Suppressor macrophage (primary cell): ENCODE measurements around the gene PTPRD.
A peak's percentile ranks its signal among the peaks of the same experiment; 100 is the strongest.

Experiments
- DNase-seq, 4 experiments: peaks; one replicate each; pipeline ENCODE4 v3.0.0-alpha.2; 2020 to 2022

Gene PTPRD

DNA sequence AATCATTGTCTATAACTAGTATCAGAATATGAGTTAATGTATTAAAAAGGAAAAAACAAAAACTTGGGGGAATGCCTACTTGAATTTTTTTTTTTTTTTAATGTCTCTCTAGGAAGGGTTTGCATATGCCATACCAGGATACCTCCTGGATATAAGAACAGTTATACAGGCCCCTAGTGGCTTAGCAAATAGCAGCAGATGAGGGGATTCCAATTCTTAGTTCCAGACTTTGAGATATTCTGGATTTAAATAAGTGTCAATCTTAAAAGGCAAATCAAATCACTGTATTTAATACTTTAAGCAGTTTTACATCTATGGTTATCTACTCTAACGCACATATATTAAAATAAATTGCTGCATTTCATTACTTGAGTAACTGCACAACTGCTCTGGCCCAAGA, 1757.8 kb downstream of the PTPRD start:
- DNase-seq, result peak in 1 of 4 experiments; percentile 2

DNA sequence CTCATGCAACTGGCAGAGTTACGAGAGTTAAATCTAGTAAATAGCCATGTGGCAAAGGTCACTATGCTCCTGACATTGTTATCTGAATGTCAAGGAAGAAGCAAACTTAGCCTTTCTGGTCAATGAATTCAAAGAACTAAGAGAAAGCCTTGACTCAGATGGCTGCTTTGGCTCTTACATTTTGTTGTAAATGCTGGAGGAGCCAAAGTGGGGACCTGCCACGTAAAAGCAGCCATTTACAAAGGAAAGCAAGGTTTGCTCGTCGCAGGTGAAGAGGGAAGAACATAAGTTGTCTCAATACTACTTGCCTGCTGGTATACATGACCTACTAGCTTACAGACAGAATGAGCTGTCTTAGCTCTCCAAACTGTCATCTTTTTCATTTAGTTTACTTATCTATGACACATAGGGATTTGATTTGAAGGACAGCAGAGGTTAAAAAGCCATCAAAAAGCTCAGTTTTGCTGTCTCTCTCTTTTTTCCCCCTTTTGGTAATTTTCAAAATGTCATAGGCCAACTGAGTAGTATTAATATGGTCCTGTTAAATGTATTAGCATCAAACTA, 1760.4 kb downstream of the PTPRD start:
- DNase-seq, result no peak

DNA sequence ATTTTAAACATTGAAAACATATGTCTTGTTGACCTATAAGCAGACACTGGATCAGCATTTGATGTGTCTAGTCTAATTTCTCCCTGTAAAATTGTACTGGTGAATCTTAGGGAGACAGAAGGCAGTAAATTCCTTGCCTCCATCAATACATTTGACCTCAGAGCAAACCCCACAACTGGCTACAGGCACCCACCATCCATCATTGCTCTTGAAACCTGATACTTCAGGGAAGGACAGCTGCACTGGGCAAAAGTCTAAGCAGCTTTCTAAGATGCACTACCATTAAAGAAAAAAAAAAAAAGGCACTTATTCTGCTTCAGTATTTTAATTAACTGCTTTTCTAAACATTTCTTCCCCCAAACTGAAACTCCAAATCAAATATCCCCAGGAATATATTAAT, 1761.9 kb downstream of the PTPRD start:
- DNase-seq, result no peak

DNA sequence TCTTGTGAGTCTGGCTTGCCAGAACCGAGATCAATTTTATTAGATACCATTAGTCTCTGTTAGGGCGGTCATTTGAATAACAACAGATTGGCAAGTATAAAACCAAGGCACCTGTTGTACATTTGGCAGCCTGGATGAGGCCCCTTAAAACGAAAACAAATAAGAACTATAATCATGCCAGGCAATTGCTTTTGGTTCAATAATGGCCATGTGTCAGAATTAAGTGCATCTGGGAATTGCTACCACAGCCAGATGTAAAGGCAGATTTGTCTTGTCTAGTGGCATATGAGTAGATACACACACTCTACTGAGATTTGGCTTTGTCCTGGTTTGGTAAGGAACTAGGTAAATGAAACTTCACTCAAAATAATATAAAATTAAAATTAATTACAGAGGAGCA, 1767.0 kb downstream of the PTPRD start:
- DNase-seq, result no peak

DNA sequence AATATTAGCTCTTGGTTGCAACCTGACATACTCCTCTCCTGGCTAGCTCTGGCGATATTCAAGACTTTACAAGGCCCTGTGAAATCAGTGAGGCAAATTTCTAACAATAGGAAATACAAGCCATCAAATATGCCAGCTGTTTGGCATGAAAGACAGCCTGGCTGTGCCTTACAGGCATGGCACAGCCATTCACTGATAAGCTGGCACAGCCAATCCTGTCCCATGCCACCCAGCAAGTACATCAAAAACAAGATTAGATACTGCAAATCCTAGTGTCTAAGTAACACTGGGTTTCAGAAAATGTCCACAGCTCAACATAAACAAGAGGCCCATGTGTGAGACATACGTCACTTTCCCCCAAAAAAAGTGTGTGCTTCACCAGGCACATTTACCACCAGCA, 1767.4 kb downstream of the PTPRD start:
- no peak for DNase-seq

DNA sequence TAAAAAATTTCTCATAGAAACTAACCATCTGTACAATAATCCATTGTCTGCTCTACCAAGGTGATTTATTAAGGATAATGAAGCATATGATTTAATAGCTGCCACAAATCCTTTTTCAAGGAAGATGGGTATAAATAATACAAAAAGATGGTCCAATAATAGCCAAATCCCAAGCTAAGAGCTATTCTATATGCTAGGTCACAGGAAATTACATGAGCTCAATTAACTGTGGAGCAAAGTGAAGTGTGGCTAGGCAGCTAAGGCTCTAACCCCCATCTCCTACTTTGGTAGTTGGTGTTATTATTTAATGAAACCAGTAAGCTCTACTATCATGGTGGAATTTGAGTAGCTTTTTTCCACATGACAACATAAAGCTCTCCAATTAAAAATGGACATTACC, 1768.3 kb downstream of the PTPRD start:
- DNase-seq, result no peak

DNA sequence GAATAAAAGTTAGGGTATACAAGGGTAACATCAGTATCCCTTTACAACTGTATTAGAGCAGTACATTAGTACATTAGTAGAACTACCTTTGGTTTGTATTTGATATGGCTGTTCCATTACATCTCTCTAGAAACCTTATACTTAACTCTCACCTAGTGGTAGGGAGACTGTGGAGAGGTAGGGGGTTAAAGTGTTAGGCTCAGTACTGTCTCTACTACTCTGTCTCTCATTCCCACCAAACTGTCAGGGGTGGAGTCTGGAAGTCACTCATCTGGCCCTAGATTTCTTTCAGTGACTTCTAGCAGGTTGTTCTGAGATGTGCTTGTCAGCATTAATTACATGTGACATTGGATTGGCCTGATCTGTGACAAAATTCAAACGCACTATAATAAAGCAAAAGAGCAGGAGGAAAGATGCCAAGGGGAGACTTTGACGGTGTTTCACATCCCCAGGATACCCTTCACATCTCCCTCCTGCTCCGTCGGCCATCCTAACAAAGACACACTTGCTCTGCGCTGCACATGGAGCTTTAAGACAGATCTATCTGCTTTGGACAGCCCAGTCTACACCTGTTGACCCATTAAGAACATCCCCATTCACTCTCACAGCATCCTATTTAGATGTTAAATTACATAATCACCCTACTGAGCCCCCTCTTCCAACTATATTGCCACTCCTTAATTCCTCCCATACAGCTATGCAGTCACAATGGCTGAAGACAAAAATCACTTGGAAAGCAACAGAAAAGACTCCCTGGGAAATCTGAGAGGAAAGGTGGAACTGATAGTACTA, 1770.2 kb downstream of the PTPRD start:
- DNase-seq, result no peak

DNA sequence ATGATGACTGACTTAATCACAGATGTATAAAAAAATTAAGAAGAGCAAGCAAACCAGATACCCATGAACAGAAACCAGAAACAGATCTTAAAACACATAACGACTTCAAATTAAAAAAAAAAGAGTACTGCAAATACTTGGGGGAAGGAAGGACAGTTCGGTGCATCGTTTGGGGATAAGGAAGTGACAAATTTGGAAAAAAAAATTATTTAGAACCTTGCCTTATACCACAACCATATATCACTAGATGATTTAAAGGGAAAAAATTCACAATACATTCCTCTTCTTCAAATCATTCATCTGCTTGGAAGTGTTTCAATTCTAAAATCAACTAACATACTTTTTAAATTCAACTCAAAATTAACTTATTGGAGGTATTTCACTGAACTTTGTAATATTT, 1774.7 kb downstream of the PTPRD start:
- DNase-seq, result no peak

DNA sequence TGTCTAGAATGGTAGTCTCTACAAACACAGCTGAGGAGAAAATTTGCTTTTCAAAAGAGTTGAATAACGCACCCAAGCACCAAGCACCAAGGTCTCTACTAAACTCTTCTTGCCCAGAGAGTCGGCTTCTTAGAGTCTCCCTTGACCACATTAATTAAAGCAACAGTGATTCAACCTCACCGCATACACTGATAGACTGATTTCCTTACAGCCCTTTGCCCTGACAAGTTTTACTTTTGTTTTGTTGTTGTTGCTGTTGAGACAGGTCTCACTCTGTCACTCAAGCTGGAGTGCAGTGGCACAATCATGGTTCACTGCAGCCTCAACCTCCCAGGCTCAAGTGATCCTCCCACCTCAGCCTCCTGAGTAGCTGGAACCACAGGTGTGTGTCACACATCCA, 1777.5 kb downstream of the PTPRD start:
- no peak for DNase-seq

DNA sequence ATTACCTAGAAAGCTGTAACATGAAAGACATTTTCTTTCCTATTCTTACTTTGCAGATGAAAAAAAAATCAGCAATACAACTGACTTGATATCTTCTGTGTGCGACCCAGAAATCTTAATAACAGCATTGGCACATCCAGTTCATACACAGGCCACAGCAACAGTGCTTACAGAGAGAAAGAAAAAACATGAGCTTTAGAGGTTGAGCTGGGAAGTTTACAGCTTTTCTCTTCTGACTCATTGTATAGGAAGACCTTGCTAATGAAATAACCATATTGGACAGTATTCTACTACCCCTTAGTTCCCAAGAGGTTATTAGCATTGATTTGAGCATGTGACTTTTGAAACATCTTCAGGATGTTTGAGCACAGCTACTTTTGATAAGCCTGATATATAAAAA, 1779.8 kb downstream of the PTPRD start:
- DNase-seq, result no peak

DNA sequence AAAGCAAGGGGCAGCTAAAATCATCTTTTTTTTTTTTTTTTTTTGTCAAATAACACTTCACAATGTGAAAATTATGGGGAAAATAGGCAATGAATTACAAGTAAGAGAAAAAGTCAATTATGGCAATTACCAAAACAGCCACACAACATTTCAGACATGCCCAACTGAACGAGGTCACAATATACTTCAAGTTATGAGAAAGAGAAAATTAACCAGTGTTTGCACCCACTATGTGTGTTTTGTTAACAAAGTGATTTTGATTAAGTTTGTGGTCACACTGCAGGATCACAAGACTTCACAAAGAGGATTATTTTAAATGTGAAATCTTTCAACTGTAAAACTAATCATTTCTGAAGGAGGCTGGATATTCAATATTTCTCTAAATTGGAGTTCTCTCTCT, 1780.4 kb downstream of the PTPRD start:
- no peak for DNase-seq

DNA sequence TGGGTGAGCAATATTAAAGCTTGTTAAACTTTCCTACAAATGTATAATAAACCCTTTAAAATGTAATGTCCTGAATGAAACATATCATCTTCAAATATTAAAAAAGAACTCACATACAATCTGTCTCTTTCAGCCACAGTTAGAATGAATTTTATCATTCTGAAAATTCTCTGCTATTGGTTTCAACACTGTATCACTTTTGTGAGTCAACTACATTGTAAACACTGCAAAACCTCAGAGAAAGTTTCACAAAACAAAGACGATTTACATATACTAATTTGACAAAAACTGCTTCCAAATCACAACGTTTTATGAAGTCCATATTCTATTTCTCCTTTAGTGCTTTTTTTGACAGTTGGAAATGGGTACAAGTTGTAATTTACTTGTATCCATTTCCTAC, 1781.2 kb downstream of the PTPRD start:
- DNase-seq, result no peak

DNA sequence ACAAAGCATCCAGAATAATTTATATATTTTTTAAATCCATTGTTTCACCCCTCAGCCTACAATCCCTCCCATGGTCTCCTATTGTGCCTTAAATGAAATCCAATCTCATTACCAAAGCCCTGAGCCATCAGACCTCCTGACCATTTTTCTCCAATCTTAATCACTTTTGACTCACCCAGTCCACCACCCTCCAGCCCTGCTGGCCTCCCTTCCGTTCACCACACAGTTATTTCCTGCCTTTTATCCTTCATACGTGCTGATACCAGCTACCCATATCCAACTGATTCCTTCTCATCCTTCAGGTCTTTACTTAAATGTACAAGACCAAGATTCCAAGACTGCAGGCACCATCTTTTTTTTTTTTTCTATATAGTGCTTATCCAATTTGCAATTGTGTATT, 1786.5 kb downstream of the PTPRD start:
- DNase-seq, result no peak

DNA sequence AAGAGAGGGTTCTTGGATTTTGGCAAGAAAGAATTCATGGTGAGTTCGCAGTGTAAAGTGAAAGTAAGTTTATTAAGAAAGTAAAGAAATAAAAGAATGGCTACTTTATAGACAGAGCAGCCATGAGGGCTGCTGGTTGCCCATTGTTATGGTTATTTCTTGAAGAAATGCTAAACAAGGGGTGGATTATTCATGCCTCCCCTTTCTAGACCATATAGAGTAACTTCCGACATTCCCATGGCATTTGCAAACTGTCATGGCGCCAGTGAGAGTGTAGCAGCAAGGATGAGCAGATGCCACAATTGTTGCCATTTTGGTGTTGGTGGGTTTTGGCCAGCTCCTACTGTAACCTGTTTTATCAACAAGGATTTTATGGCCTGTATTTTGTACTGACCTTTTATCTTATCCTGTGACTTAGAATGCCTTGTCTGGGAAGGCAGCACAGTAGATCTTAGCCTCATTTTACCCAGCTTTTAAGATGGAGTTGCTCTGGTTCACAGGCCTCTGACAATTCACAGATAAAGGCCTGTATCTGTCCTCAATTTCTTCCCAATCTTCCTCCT, 1787.1 kb downstream of the PTPRD start:
- no peak for DNase-seq

DNA sequence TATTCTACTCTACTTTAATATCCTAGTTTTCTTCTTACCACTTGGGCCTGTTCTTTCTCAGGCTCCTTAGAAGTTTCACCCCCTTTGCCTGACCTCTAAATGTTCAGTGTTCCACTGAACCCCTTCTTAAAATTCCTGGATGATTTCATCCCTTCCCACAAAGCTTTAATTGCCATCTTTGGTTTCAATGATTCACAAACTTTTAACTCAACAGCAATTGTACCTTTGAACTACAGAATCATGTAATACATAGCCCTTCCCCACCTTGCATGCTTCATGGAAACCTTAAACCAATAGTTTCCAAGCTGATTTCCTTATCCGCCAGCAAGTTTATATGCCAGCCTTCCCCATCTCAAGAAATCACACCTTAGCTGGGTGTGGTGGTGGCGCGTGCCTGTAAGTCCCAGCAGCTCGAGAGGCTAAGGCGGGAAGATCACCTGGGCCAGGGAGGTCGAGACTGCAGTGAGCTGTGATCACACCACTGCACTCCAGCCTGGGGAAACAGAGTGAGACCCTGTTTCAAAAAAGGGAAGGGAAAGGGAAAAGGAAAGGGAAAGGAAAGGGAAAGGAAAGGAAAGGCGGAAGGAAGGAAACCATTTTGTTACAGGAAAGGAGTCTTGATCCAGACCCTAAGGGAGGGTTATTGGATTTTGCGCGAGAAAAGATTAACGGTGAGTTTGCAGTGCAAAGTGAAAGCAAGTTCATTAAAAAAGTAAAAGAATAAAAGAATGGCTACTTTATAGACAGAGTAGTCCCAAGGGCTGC, 1789.5 kb downstream of the PTPRD start:
- no peak for DNase-seq

DNA sequence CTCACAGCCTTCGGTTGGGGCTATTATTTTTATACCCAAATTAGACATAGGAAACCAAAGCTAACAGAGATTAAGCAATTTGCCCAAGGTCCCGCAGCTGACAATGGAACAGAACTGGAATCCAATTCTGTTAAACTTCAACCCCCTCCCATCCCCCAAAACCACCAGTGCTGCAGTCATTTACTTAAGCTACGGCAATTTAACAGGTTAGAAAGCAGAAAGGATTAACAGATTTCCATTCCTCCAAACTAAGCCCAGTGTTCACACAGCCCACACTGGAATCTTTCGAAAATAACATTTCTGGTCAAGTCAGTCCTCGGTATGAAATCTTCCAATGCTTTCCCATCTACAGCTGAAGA, 1790.2 kb downstream of the PTPRD start:
- no peak for DNase-seq

DNA sequence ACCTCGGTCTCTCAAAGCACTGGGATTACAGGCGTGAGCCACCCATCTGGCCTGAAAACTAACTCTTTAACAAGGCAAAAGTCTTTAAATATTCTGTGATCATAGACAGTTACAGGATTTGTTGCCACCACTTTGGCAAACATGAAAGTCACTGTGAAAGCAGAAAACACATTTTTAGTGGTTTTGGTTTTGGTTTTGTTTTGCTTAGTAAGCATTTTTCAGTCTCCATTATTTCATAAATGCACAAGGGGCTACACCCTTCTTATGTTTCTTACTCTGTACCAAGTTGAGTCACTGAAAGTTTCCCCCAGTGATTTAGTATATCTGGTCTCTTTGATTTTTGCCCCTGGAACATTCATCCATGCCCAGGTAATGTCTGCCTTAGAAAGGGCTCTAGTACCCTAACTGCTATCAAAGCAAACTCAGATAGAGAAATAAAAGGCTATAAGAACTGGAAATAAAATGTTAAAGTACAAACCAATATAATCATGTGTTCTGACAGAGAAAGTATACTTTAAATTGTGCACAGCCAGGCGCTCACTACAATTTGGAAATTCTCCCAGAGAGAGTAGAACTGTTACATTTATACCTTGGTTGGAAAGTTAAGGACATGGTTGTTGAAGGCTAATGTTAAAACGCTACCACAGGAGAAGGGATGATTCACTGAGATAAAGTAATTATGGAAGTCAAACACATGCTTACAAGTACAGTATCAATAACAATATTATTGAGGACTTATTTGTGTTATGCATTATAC, 1790.7 kb downstream of the PTPRD start:
- DNase-seq, result no peak

DNA sequence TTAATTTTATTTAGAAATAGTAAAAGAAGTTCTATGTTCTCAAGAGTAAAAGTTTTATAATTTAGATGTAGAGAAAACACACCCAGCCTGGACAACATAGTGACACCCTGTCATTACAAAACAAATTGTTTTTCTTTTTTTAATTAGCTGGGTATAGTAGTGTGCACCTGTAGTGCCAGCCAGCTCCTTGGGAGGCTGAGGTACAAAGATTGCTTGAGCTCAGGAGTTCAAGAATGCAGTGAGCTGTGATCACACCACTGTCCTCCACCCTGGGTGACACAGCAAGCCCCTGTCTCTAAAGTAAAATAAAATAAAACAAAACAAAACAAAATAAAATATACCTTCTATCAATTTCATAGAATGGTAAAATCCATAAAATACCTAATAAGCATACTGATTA, 1795.5 kb downstream of the PTPRD start:
- no peak for DNase-seq

DNA sequence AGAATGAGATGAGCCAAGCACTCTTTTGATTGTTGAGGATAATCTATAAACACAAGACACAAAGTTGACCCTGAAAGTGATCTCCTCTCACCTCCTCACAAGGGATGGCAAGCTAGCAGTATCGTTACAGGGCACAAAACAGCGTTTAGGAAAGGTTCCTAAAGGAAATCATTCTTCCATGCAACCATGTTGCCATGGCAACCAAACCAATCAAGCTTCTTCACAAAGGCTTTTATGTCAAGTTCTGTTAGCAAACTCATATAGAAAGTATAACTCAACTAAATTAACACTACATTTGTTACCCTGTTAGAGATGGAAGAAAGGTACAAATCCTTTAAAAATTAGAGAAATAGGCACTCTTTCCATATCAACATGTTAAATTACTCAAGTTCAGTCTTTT, 1796.4 kb downstream of the PTPRD start:
- no peak for DNase-seq

DNA sequence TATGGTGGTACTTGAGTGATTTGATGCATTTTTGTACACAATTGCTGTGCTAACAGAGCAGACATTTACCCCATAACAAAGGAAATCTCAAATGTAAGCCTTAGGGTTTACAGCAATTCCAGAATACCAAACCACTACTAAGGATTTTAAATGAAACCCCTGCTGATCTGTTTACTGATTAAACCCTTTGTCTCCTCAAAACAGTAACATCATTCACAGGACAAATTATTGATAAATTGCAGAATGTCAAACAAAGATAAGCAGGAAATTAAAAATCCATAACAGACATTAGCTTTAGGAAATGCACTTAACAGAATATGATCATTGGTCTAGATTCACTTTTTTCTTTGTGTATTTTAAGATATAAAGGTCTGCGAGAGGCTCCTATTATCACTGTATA, 1796.9 kb downstream of the PTPRD start:
- no peak for DNase-seq

DNA sequence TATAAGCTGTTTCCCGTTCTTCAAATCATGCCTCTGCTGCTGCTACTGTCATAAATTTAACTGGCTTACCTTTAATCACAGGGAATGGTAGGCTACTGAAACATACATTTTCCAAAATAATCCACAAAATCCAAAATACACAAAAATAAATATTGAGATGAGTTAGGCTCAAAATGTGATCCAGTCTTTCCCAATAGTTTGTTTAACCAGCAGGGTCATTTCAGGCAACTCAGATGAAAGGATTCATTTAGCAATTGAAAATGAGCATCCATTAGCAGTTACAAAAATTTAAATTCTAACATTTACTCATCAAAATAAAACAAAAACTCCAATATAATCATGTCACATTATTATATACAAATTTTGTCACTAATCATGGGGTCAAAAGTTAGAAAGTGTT, 1797.6 kb downstream of the PTPRD start:
- DNase-seq, result no peak

DNA sequence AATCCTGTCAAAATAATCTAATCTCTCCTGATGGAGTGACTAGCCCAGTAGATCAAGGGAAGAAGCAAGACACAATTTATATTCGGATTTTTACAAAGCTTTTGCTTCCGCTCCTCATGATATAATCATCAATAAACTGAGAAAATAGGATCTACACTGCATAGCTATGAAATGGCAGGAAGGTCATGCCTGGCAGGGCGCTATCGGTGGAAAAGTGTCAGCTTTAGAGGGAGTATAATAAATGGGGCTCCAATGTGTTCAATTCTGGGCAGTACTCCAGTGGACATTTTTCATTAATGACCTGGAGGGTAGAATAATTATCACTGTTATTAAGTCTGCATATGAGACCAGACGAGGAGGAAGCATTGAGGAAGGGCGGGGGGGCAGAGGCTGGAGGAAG, 1799.9 kb downstream of the PTPRD start:
- DNase-seq, result no peak

DNA sequence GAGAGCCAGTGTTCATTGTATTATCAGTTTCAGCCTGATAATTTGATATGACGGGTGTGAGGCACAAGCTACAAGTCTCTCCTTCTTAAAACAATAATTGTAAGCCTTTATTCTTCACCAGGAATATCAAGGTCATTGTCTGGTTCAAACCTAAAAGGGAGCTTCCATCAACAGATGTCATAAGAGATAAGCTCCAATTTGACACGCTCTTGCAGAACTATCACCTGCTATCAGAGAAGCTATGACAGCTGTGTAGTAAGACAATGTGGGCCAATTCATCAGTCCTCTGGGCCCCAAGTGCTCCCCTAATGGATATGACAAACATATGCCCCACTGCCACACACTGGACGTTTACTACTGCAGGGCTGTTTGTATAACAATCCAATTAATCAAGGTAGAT, 1803.1 kb downstream of the PTPRD start:
- DNase-seq, result no peak
